ENCODE data around the gene HBA1. TPM values are rescaled to one million over a fixed set of nuclear protein-coding genes. Genes with fewer than 3 reads are reported as not detected.
A peak's percentile ranks its signal among the peaks of the same experiment; 100 is the strongest.

The HBA1 gene
- total and polyA plus RNA-seq, 2 of the 4 experiments (the other 2 are of a cell fraction), result 0.21 TPM; not detected in 1

GRCh38 chr16:181565-182021 lies 5.1 kb downstream of the HBA1 start:
- Histone ChIP-seq H3K9ac (ENCODE audit: low read depth, low read length) (no peak overlapping the region), H4K91ac (ENCODE audit: insufficient read depth, low read depth, low read length) (no peak overlapping the region), H3K4me1 (ENCODE audit: control insufficient read depth, insufficient read depth, low read length) (peaks cover 5% of the 10 kb centered on the region; the same call in 1 of the 2 replicates), H3K79me1 (ENCODE audit: low read depth in 1 of 2, low read length in 2 of 2) (0 out of 4 replicates have a peak, but pooled peaks cover 0 to 8% of the 10 kb centered on the region in 2 experiments), H3K9me3 (ENCODE audit: control insufficient read depth, insufficient read depth, low read length) (no peaks in the 10 kb centered on the region), H2AFZ (replicated peaks; ENCODE audit: low read length, poor library complexity) (peak overlapping the region; percentile 84), H3K23ac (ENCODE audit: low read depth, low read length) (no peak overlapping the region), H2BK20ac (ENCODE audit: low read depth, low read length) (no peak overlapping the region), H4K8ac (ENCODE audit: low read depth in 2 of 2, low read length in 2 of 2) (no peak overlapping the region), H3K14ac (replicated peaks; ENCODE audit: low read depth, low read length) (no peak overlapping the region), H4K20me1 (ENCODE audit: insufficient read depth, low read length) (peaks cover 12% of the 10 kb centered on the region), H2AK5ac (ENCODE audit: low read depth, low read length) (no peak overlapping the region), H2BK120ac (ENCODE audit: low read depth, low read length) (no peak overlapping the region), H4K5ac (ENCODE audit: low read depth, low read length) (no peak overlapping the region), H2AK9ac (replicated peaks; ENCODE audit: low read depth, low read length, poor library complexity) (peak overlapping the region; percentile 80), H3K4ac (ENCODE audit: low read depth, low read length) (no peak overlapping the region), H3K56ac (ENCODE audit: extremely low read depth, insufficient read depth, low read length) (no peak overlapping the region), H3K36me3 (ENCODE audit: control insufficient read depth, insufficient read depth, low read length) (peaks cover 9% of the 10 kb centered on the region; the same call in 1 of the 2 replicates), H3K4me3 (ENCODE audit: insufficient read depth, low read depth, low read length) (no peak overlapping the region), H3K9me1 (ENCODE audit: insufficient read depth, low read length) (no peaks in the 10 kb centered on the region), H3K4me2 (ENCODE audit: low read depth, low read length) (no peak overlapping the region), H3K27ac (ENCODE audit: insufficient read depth, low read length) (no peak overlapping the region), H3K18ac (ENCODE audit: low read depth, low read length) (no peak overlapping the region), H3K27me3 (ENCODE audit: control insufficient read depth, insufficient read depth, low read length) (peaks cover 25% of the 10 kb centered on the region), H2BK15ac (ENCODE audit: low read depth, low read length) (no peak overlapping the region), H2BK5ac (ENCODE audit: low read depth, low read length, poor library complexity, severe bottlenecking) (no peak overlapping the region)
- dilution Hi-C loops (cut with HindIII; ENCODE audit: low sequenced_read_pairs, unreplicated experiment) (no loop called here), in situ Hi-C loops (cut with MboI; ENCODE audit: low sequenced_read_pairs) (loop anchor here (5.0 kb wide), 1 partner anchor 74 kb away; no protein-coding TSS in a partner anchor), intact Hi-C loops (cut with micrococcal nuclease) (loop anchor here (1.0 to 5.0 kb wide), 2 partner anchors 44 to 74 kb away; partner anchors contain the start of gene NPRL3)
- DNase-seq, result no peak
- TF ChIP-seq, protein P1, sequence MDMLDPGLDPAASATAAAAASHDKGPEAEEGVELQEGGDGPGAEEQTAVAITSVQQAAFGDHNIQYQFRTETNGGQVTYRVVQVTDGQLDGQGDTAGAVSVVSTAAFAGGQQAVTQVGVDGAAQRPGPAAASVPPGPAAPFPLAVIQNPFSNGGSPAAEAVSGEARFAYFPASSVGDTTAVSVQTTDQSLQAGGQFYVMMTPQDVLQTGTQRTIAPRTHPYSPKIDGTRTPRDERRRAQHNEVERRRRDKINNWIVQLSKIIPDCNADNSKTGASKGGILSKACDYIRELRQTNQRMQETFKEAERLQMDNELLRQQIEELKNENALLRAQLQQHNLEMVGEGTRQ (IDR thresholded peaks at IDR 0.05; ENCODE audit: low read depth, low read length), result no peak
- TF ChIP-seq MAFK (IDR thresholded peaks at IDR 0.05; ENCODE audit: low read depth, low read length), result no peak
- no peak for TF ChIP-seq NFE2L2 (IDR thresholded peaks at IDR 0.05; ENCODE audit: low read depth, low read length)
- TF ChIP-seq RAD21 (IDR thresholded peaks at IDR 0.05; ENCODE audit: low read length), result peak; percentile 80; the same call in 1 of the 2 replicates
- TF ChIP-seq MAZ (IDR thresholded peaks at IDR 0.05; ENCODE audit: borderline replicate concordance, low read depth, low read length), result peak; percentile 53; the same call in 1 of the 2 replicates
- no peak for TF ChIP-seq RCOR1 (IDR thresholded peaks at IDR 0.05; ENCODE audit: insufficient replicate concordance, low read length)
- TF ChIP-seq CHD1 (IDR thresholded peaks at IDR 0.05; ENCODE audit: low read depth, low read length), result no peak
- TF ChIP-seq ELK1 (IDR thresholded peaks at IDR 0.05; ENCODE audit: borderline replicate concordance, low read depth, low read length), result no peak
- TF ChIP-seq CTCF (conservative IDR thresholded peaks at IDR 0.05; ENCODE audit: low read depth, low read length), result peak; percentile 90
- TF ChIP-seq MXI1 (IDR thresholded peaks at IDR 0.05; ENCODE audit: borderline replicate concordance, low read depth, low read length), result no peak
- TF ChIP-seq FOS (IDR thresholded peaks at IDR 0.05; ENCODE audit: low read depth, low read length), result no peak
- TF ChIP-seq RFX5 (IDR thresholded peaks at IDR 0.05; ENCODE audit: low read depth, low read length), result no peak
- no peak for TF ChIP-seq BHLHE40 (IDR thresholded peaks at IDR 0.05; ENCODE audit: low read depth, low read length)
- TF ChIP-seq SMC3 (IDR thresholded peaks at IDR 0.05; ENCODE audit: low read depth, low read length), result peak; percentile 69
- ChIA-PET CTCF (interaction anchor here (0.6 to 2.5 kb wide), 3 partner anchors 12 to 75 kb away, joined by 3 to 11 read pairs (median 3); no protein-coding TSS in a partner anchor), POLR2A (ENCODE audit: unreplicated experiment) (no interaction called here)
- 30% methylated on average over 2 of the region's 22 CpGs; no CpG with 5 or more reads in 1 of the 2 experiments for WGBS, 2 experiments (ENCODE audit: extremely low coverage in 2 of 2, insufficient read length in 1 of 2)
- no TSS peak for BruUV-seq (replicated peaks)
- ATAC-seq (ENCODE audit: low read depth), result no peak
